T1000 (cell line): ENCODE results near the gene LAMA2.

ENCODE experiments used
- DNase-seq: peaks from one replicate; lab custom pipeline; 2025; ENCODE audit warnings: mixed read lengths; lab: John Stamatoyannopoulos, UW

Gene LAMA2

GRCh38 chr6:129177801-129178200 is 294.9 kb downstream of the LAMA2 start:
- no peak for DNase-seq

DNA sequence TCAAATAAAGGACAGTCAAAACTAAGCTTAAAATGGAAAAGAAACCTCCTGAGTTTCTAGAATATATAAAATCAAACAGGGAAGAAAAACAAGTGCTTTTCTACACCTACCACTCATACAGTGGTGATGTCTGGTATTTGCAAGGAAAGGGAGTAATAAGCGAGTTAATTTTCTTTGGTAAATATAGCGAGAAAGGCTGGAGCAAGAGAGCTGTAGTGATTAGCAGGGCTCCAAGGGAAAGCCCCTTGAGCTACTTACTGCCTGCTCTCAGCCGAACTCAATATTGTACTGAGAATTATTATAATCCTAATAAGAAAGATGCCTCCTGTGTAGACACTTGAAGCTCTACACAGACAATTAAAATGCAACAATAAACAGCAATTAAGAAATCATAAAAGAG is 296.3 kb downstream of the LAMA2 start:
- DNase-seq = no peak

GRCh38 chr6:129181001-129181400 is 298.1 kb downstream of the LAMA2 start:
- DNase-seq = no peak

DNA sequence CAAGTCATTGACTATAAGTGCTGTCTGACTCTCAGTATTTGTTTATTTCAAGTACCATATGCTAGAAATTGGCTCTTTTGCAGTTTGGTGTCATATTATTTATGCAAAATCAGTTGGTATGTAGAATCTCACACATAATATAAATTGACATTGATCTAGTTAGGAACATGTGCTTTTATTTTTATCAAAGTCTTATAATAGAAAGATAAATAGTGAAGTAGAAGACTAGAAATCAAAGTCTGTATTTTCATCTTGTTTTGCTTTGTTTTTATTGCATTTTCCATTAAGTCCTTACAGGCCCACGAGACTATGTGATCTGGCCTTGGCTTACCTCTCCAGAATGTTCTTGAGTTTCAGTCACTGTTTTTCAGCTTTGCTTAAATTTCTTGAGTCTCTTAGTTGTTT is 300.3 kb downstream of the LAMA2 start:
- no peak for DNase-seq

DNA sequence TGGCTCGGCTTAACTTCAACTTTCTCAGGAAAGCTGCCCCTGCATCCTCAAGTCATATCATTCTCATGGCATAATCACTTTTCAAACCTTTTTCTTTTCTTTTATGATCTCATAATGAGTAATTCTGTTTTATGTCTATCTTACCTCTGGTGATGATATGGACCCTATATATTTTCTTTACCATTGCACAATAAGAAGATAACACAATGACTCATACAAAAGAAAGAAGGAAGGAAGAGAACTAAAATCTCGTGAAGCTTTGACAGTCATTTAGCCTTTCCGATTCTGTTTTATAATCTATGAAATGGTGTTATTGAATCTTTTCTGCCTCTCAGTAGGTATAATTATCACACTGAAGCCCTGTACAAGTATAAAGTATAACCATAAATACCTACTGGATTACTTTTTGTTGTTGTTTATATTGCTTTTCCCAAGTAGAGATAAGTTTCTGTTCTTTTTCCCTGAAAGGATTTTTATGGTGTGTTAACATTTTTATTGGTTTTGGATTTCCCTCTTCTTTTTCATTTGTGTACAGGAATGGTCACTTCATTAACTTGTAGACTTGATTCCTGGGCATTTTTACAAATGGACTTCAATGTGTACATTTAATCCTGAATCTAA is 300.9 kb downstream of the LAMA2 start:
- DNase-seq = no peak

- DNase-seq = no peak
Observed at GRCh38 chr6:129184324-129184723, 301.4 kb downstream of the LAMA2 start.

- DNase-seq = no peak
Observed at GRCh38 chr6:129184808-129185366, 301.9 kb downstream of the LAMA2 start.

DNA sequence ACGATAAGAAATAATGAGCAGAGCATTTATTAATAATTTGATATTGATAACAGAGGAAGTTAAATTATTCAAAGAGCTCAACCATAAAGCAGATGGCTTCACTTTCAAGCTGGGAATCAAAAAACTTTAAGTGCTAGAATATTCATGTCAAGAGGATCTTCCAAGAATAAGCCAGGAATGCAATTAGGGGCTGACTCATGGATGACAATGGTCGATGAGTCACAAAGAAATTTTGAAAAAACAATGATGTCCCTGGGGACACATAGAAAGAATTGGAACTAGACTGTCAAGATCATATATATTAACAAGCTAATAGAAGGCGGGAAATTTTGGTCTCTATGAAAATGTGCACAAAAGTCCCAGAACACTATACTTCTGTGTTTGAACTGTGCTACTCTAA is 304.1 kb downstream of the LAMA2 start:
- DNase-seq = no peak

- no peak for DNase-seq
Observed at GRCh38 chr6:129188306-129188705, 305.4 kb downstream of the LAMA2 start.

- DNase-seq = no peak
Observed at GRCh38 chr6:129188795-129189194, 305.9 kb downstream of the LAMA2 start.

DNA sequence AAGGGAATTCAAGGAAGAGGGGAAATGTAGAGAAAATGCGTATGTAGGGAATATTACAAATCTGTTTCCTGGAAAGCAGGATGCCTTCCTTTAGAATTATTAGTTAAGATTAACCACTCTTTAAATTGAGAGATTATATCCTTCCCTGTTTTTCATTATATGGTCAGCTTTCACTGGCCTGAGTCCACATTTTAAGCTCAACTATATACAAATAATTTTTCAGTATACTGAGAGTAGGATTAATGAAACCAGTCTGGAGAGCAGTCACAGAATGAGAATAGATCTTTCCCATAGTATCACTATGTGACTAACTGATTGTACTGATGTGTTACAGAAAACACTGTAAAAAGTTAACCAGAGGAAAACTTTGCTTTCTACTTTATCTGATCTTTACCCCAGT is 306.3 kb downstream of the LAMA2 start:
- DNase-seq = no peak

DNA sequence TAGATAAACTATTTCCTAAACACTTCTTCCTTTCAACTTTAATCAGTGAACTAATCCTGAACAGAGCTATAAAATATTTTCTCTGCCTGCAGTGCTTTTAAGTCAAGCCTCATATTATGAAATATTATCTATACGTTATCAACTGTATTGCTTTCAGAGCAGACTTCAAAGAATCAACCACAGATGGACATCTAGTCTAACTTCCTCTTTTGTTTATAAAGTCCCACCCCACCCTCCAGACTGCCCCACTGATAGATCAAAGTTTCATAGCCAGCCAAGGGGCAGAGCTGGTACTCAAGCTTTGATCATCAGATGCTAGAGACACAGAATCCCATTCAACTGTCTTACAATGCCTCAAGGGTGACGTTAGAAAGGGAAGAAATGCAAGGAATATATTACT is 308.3 kb downstream of the LAMA2 start:
- DNase-seq = no peak

GRCh38 chr6:129192458-129192989 is 309.6 kb downstream of the LAMA2 start:
- DNase-seq = no peak

GRCh38 chr6:129194306-129194941 is 311.5 kb downstream of the LAMA2 start:
- no peak for DNase-seq

GRCh38 chr6:129195161-129195560 is 312.2 kb downstream of the LAMA2 start:
- no peak for DNase-seq

DNA sequence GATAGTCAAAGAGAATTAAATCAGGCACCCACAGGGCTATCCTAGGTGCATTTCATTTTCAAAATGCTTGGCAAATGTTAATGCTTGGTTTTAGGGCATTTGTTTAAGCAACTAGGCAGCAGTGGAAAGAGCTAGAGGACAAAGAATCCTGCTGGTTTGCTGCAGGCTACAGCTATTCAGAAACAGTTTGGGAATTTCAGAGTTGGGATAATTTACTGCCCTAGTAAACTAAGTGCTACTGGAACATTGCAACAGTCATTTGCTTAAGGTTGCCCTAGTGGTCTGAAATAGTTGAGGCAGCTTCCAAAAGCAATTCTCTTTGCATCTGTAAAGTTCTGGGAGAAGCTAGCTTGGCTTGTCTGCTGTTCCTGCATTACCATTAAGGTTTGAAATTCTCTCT is 312.7 kb downstream of the LAMA2 start:
- DNase-seq = no peak

GRCh38 chr6:129197154-129197553 is 314.2 kb downstream of the LAMA2 start:
- DNase-seq = no peak

- DNase-seq = no peak
Observed at GRCh38 chr6:129200151-129200550, 317.2 kb downstream of the LAMA2 start.

DNA sequence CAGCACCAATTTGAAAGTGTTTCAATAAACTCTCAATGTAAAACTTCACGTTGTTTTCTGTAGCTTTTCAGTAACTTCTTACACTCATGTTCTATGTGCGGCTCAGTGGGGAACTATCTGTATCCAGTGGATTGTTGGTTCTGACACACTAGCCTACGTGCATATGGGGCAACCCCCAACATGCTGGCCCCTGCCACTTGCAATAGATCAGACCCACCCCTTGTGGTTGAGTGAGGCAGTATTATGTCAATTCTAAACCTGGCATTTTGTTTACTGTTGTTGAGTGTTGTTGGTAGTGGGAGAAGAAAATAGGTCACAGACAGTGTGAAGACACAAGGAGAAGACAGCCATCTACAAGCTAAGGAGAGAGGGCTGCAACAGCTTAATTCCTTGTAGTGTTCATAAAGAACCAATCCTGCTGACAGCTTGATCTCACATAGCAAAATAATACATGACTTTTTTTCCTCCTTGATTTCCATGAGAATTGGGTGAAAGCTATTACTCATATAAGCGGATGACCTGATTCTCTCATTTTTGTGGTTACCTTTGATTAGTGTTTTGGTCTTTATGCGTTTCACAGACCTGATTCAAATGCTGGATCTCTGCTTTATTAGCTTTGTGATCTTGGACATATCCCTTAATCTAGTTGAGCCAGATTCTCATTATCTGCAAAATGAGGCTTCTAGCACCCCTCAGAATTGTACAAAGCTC is 320.4 kb downstream of the LAMA2 start:
- no peak for DNase-seq

DNA sequence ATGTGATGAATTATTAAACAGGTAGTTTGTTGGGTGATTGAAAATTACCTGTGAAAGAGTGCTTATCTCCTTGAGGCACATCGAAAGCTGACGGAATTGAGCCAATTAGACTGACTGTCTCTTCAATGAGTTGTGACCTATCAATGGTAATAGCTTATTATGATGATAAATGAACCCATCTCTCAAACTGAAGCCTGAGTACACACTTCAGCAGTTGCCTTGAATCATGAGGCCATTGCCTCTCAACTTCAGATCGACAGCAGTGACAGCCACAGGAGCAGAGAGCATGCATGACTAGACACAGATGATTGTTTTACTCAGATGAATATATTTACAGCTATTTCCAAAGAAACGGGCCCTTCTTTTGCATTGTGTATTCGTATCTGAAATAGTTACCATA is 323.9 kb downstream of the LAMA2 start:
- no peak for DNase-seq

DNA sequence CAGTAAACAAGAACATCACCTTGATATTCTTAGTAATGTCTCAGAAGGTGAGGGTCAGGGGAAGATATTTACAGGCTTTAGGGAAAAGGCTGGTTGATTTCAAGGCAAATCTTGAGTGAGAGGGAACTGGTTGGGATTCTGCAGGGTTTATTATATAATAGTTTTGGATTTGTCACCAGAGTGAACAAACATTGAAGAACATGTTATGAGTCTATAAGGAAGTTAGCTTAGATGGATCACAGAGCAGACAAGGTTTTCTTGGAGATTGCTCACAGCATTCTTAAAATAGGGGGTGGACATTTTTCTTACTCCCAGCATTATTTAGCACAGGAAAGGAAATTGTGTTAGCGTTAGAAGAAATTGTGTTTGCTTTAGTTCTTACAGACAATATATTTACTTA is 324.9 kb downstream of the LAMA2 start:
- no peak for DNase-seq

- DNase-seq = no peak
Observed at GRCh38 chr6:129208415-129209034, 325.6 kb downstream of the LAMA2 start.
